PFSK-1 (cell line): ENCODE results near the gene MTHFD2L.

Source experiments
- POLR2AphosphoS5 ChIP-seq: IDR thresholded peaks from 2 replicates; pipeline ENCODE4 v1.6.1; 2012; ENCODE audit warnings: low read depth, mild to moderate bottlenecking, control low read depth, low read length, moderate library complexity
- REST ChIP-seq, 2 experiments: IDR thresholded peaks; 2 replicates each; pipeline versions ENCODE4 v1.6.1 to v1.8.0; 2011 to 2012; ENCODE audit warnings: low read depth in 2 of 2, low read length in 2 of 2, control low read depth in 1 of 2, inconsistent platforms in 1 of 2, mild to moderate bottlenecking in 1 of 2, moderate library complexity in 1 of 2; ENCODE audit not compliant: insufficient read depth in 1 of 2
- SIN3A ChIP-seq: IDR thresholded peaks from 2 replicates; pipeline ENCODE4 v1.6.1; 2012; ENCODE audit warnings: mild to moderate bottlenecking, low read length, moderate library complexity, borderline replicate concordance; ENCODE audit not compliant: insufficient read depth
- TAF1 ChIP-seq: IDR thresholded peaks from 2 replicates; pipeline ENCODE4 v1.6.1; 2012; ENCODE audit warnings: low read length, control low read depth, borderline replicate concordance; ENCODE audit not compliant: insufficient read depth

- TF ChIP-seq REST (IDR thresholded peaks at IDR 0.05; ENCODE audit: insufficient read depth in 1 of 2, low read depth in 2 of 2, low read length in 2 of 2) = no peak
- no peak for TF ChIP-seq POLR2AphosphoS5
- no peak for TF ChIP-seq TAF1
- no peak for TF ChIP-seq SIN3A
Measured at GRCh38 chr4:74218201-74218600, 60.3 kb downstream of the MTHFD2L start.
